Measurements from ENCODE around the gene TCTN1. TPM values are rescaled to one million over a fixed set of nuclear protein-coding genes. Genes with fewer than 3 reads are reported as not detected.

TCTN1 gene
- total and polyA plus RNA-seq, 2 of the 8 experiments (the other 6 are each of a cell fraction or from before 2014, with no cell fraction given), result 14.7 to 16.4 TPM

GRCh38 chr12:110647631-110648040 is 33.7 kb downstream of the TCTN1 start:
- POLR2A ChIA-PET (ENCODE audit: partially characterized antibody), result no interaction called here
- TF ChIP-seq SIX5 (IDR thresholded peaks at IDR 0.05; ENCODE audit: low read depth, low read length), result no peak
- no peak for TF ChIP-seq TAF7 (optimal IDR thresholded peaks at IDR 0.05; ENCODE audit: borderline replicate concordance, low read depth, low read length)
- TF ChIP-seq RBBP5 (IDR thresholded peaks at IDR 0.05; ENCODE audit: borderline replicate concordance, low read depth, low read length), result no peak
- no peak for TF ChIP-seq EP300 (IDR thresholded peaks at IDR 0.05; ENCODE audit: borderline replicate concordance in 1 of 2, low read depth in 2 of 2, low read length in 2 of 2)
- no peak for TF ChIP-seq ZNF274 (IDR thresholded peaks at IDR 0.05; ENCODE audit: borderline replicate concordance, extremely low read depth, low read length)
- no peak for TF ChIP-seq NRF1 (IDR thresholded peaks at IDR 0.05; ENCODE audit: low read depth, low read length)
- no peak for TF ChIP-seq CHD1 (IDR thresholded peaks at IDR 0.05; ENCODE audit: low read depth, low read length)
- no peak for TF ChIP-seq POLR2A (IDR thresholded peaks at IDR 0.05; ENCODE audit: control extremely low read depth in 1 of 2, low read depth in 2 of 2, low read length in 2 of 2)

More at GRCh38 chr12:110647631-110648040, 33.7 kb downstream of the TCTN1 start:
- no peak overlapping the region for H3K23ac ChIP-seq (ENCODE audit: insufficient read length)
- DNase-seq (ENCODE audit: low read depth in 1 of 2, low spot score in 2 of 2), result no peak
- H3K18ac ChIP-seq (ENCODE audit: extremely low read depth, low read length), result no peak overlapping the region
- H2BK5ac ChIP-seq (ENCODE audit: low read depth, low read length), result no peak overlapping the region
- H4K8ac ChIP-seq (ENCODE audit: extremely low read depth, insufficient read depth, low read length), result no peak overlapping the region
- H3K4ac ChIP-seq (replicated peaks; ENCODE audit: insufficient read length, low read depth, low read length), result no peak overlapping the region
- no peak overlapping the region for H2AK5ac ChIP-seq (ENCODE audit: low read depth, low read length)
- no peak overlapping the region for H3K9ac ChIP-seq (replicated peaks in 1 of 4; ENCODE audit: extremely low read depth in 1 of 4, low read depth in 3 of 4, low read length in 3 of 4)
- H3K36me3 ChIP-seq (ENCODE audit: control insufficient read depth in 2 of 4, insufficient read depth in 4 of 4, low read length in 3 of 4), result no peaks in the 10 kb centered on the region
- no peaks in the 10 kb centered on the region for H3K79me1 ChIP-seq (ENCODE audit: low read depth, low read length)
- no peak overlapping the region for H3K56ac ChIP-seq (replicated peaks; ENCODE audit: insufficient read length, low read depth, low read length)
- no peak overlapping the region for H4K91ac ChIP-seq (replicated peaks; ENCODE audit: insufficient read length, low read length)
- no peaks in the 10 kb centered on the region for H3K27me3 ChIP-seq (replicated peaks in 1 of 4; ENCODE audit: control insufficient read depth in 3 of 4, extremely low read depth in 1 of 4, insufficient read depth in 3 of 4, low read length in 3 of 4)
- no peak overlapping the region for H3K4me3 ChIP-seq (ENCODE audit: extremely low read depth in 1 of 4, insufficient read depth in 2 of 4, low read depth in 3 of 4, low read length in 4 of 4)
- no peaks in the 10 kb centered on the region for H3K4me1 ChIP-seq (replicated peaks in 1 of 4; ENCODE audit: control insufficient read depth in 3 of 4, insufficient read depth in 4 of 4, low read length in 3 of 4)
- H3K9me3 ChIP-seq (ENCODE audit: insufficient read depth in 2 of 2, low read depth in 1 of 2, low read length in 1 of 2), result no peaks in the 10 kb centered on the region
- H4K5ac ChIP-seq (ENCODE audit: insufficient read length, low read depth, low read length), result no peak overlapping the region
- H2BK12ac ChIP-seq (ENCODE audit: low read depth, low read length), result no peak overlapping the region
- no peak for FAIRE-seq
- no peak overlapping the region for H3K4me2 ChIP-seq (ENCODE audit: insufficient read depth in 1 of 2, low read depth in 2 of 2, low read length in 2 of 2)
- no peak overlapping the region for H2BK15ac ChIP-seq (ENCODE audit: low read length)
- no peak overlapping the region for H2BK120ac ChIP-seq (replicated peaks; ENCODE audit: low read depth, low read length)
- CTCF ChIA-PET (ENCODE audit: partially characterized antibody), result no interaction called here
- WGBS, 2 experiments (ENCODE audit: extremely low coverage in 1 of 2, insufficient coverage in 1 of 2, insufficient read length in 1 of 2, insufficient replicate concordance in 2 of 2, low coverage in 1 of 2, low lambda C conversion rate in 2 of 2, missing lambda C conversion rate in 1 of 2), result 92% methylated on average over 7 of the region's 7 CpGs; no CpG with 5 or more reads in 1 of the 2 experiments
- no peak overlapping the region for H3K27ac ChIP-seq (ENCODE audit: low read depth, low read length)
- no peak overlapping the region for H3K14ac ChIP-seq (ENCODE audit: insufficient read length)
- H4K20me1 ChIP-seq (replicated peaks in 1 of 2; ENCODE audit: control insufficient read depth in 1 of 2, insufficient read depth in 2 of 2, low read length in 2 of 2), result no peaks in the 10 kb centered on the region
- no peaks in the 10 kb centered on the region for H3K79me2 ChIP-seq (ENCODE audit: control insufficient read depth in 1 of 2, insufficient read depth in 2 of 2, low read length in 2 of 2)
- no peaks in the 10 kb centered on the region for H3K23me2 ChIP-seq (ENCODE audit: low read depth, low read length)
- no peak overlapping the region for H2BK20ac ChIP-seq (ENCODE audit: low read length)
- H2AFZ ChIP-seq (ENCODE audit: low read length), result no peak overlapping the region

Measured in H1 (cell line).